HG02798 (cell line): ENCODE measurements around the gene TMOD1.

Source experiments
- ATAC-seq: cut with Tn5 transposase; IDR thresholded peaks from one replicate; pipeline ENCODE4 v1.9.1; 2021; ENCODE audit warnings: mild to moderate bottlenecking; ENCODE audit not compliant: unreplicated experiment, poor library complexity

Gene TMOD1

DNA sequence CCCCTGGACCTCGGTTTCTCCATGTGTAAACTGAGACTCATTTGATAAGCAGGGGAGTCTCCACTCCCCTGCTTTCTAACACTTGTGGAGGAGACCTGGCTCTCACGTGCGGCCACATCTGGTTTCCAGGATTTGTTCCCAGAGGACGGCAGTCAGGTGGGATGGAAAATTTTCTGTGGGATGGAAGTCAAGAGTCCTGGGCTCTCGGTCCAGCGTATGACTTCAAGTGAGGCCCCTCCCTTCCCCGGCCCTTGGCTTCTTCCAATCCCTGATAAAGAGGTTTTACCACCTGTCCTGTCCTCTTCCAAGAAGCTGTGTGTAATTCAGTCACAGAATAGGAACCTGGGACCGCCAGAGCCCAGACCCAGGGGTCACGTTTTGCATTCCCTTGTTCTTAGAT, 35.0 kb downstream of the TMOD1 start:
- no peak for ATAC-seq

DNA sequence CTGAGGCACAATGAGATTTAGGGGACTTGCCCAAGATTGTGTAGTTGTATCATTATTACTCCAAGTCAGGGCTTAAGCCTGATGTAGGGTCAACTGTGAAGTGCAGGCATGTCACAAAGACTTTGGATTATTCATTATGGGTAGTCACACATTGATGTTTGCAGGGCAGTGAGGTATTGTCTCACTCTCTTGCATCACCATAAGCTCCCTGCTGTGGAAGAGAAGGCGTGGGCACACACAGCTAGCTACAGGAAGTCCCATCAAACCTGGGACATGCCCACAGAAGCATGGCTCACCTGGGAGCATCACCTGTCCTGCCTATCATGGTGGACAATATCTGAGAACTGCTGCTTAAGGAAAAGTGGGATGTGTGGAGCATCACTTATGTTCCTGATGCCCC, 42.1 kb downstream of the TMOD1 start:
- no peak for ATAC-seq

DNA sequence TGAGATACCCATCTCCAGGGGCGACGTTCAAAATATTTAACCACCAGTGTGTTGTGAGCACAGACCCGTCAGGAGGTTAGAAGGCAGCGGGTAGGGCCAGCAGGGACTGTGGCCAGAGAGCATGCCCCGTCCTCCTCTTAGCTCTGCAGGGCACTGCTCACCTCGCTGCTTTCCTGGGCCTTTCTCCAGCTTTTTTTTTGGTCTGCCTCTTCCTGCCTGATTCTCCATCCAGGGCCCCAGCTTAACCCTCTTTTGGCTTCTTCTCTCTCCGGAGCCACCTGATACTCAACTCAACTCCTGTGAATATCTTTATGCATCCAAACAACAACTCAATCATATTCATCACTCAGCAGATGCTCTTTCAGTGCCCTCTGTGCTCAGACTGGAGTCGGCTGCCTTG, 44.0 kb downstream of the TMOD1 start:
- ATAC-seq: no peak

DNA sequence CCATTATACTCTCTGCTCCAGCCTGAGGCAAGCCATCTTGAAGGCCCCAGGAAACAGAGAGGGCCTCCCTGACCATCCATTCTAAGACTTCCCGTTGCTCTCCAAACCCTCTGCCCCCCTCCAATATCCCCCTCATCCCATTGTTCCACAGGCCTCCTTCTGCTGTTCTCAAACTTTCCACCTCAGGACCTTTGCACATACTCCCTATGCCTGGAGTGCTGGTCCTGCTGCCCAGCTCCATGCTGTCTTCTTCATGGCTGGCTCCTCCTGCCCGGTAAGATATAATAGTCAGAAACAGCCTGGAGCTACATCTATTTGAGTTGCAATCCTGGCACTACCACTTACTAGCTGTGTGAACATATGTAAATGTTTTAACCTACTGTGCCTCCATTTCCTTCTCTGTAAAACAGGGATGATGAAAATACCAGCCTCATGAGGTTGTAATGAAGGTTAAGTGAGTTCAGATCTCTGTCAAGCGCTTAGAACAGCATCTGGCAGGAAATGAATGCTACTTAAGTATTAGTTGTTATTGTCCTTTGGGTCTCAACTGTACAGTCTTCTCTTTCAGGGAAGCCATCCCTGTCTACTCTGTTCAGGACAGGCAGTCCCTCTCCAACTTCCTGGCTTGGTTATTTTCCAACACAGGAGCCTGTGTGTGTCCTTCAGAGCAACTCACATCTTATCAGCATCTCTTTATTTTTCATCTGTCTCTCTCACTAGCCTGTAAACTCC, 45.8 kb downstream of the TMOD1 start:
- ATAC-seq: no peak

DNA sequence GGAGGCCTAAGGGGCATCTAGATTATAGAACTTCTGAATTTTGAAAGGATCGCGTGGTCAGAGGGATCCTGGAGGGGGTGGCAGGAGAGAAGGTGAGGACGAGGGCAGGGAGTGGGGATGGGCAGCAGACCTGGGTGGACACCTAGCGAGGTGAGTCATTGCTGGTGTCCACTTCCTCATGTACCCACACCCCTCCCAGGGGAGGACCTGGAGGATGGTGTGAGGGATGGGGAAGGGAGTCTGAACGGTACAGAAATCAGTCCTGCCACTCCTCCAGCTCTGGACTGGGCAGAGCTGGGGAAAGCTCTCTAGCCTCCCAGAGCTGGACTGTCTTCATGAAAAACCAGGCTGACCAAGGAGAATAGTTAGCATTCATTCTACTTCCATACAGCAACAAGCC, 46.9 kb downstream of the TMOD1 start:
- no peak for ATAC-seq

DNA sequence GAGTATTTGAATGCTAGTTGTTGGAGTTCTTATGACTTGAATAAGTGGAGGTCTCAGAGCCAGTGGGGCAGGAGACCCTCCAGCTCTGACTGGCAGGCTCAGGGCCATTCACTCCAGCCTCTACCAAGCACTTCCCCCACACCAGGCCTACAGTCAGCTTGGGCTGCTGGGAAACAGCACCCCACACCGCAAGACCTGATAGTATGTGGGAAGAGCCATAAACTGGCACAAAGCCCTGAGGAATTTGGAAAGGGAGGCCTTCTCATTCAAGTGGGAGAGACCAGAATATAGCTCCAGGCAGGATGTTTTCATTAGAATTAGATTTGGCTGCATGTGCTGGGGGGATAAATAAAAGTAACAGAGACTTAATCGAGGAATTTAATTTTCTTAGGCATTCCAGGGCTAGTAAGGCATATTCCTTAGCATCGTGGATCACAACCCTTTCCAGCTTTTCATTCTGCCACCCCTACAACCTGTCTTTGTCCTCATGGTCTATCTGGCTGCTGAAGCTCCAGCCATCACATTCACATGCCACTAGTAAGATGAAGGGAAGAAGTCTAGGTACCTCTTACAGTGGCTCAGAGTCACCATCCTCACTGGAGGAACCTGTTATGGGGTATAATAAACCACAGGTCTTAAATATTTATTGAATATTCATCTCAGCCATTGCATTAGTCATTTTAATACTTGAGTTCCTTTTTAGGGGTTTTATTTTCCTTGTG, 47.5 kb downstream of the TMOD1 start:
- ATAC-seq: no peak

DNA sequence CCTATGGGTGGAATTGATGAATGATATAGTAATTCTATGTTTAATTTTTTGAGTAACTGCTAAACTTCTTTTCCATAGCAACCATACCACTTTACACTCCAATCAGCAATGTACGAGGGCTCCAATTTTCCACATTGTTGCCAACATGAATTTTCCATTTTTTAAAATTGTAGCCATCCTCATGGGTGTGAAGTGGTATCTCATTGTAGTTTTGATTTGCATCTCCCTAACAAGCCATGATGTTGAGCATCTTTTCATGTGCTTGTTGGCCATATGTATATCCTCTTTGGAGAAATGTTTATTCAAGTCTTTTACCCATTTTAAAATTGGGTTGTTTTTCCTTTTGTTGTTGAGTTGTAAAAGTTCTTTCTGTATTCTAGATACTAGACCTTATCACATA, 48.9 kb downstream of the TMOD1 start:
- no peak for ATAC-seq

DNA sequence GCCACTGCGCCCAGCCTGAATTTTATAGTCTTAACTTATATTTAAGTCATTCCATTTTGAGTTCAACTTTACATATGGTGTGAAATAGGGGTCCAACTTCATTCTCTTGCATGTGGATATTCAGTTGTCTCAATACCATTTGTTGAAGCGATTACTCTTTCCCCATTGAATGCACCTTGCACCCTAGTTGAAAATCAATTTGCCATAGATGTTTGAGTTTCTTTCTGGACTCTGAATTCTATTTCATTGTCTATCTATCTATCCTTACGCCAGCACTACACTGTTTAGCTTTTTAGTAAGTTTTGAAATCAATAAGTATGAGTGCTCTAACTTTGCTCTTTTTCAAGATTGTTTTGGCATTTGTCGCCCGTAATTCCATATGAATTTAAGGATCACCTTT, 49.8 kb downstream of the TMOD1 start:
- no peak for ATAC-seq

DNA sequence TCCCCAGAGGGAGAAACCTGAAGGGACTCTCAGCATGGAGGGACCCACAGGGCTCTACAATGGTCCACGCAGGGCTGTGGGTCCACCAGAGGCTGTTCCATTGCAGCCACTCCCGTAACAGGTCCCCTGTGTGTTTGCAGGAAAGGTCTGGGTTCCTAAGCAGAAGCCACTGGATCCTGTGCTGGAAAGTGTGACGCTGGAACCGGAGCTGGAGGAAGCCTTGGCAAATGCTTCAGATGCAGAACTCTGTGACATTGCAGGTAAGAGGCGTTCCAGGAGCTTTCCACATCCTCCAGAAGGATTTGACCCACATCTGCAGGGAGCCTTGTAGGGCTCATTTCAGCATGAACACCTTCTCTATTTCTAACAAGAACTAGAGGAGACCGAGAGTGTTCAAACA, 51.7 kb downstream of the TMOD1 start:
- no peak for ATAC-seq

DNA sequence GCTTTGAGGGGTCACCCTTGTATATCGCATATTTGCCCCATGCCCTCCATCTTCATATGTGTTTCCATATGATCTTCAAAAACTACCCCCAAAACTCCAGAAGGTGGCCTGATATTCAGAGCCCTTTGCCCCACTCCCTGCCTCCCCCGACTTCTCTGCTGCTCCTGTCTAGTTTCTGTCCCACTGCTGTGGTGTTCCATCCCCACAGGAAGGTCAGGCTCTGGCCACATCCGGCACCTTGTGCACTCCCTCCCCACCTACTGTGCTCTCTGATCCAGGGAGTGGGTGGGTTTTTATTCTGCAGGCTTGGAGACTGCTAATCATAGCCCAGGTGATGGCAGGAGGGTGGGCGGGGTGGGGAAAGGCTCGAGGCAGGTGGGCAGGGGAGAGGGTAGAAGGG, 52.4 kb downstream of the TMOD1 start:
- no peak for ATAC-seq

DNA sequence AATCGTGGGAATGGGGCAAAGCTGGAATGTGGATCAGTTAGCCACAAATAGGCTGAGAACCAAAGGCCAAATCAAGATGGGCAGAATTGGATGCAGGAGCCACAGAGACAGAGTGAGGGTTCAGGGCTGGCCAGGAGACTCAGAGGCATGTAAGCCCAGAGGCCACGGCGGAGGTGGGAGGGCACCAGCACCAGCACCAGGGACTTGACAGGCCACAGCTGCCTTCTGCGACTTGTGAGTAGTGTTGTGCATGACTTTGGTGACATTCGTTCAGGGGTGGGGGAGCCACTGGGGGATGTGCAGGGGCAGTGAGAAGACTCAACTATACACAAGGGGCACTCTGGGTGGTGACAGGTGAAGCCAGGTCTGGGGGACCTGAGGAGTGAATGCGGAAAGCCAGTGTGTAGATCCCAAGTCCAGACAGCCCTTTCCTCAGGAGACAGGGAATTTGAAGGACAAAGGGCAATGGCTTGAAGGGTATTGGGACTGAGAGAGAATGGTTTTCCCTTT, 53.2 kb downstream of the TMOD1 start:
- no peak for ATAC-seq

DNA sequence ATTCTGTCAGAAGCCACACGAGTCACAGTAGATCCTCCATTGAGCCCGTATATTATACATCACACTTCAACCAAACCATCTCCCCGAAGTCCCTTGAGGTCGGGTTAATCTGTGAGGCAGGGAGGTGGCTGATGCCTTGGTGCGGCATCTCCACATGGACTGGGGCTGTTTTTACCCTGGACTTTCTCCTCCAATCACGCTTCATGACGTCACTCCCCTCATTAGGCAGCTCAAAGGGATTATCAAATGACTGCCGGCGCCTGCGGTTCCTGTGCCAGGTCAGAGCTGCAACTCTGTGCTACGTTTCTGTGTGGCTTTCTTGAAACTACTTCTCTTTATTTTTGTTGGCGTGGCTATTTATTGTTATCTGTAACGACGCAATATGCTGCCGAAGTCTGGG, 53.7 kb downstream of the TMOD1 start:
- no peak for ATAC-seq

DNA sequence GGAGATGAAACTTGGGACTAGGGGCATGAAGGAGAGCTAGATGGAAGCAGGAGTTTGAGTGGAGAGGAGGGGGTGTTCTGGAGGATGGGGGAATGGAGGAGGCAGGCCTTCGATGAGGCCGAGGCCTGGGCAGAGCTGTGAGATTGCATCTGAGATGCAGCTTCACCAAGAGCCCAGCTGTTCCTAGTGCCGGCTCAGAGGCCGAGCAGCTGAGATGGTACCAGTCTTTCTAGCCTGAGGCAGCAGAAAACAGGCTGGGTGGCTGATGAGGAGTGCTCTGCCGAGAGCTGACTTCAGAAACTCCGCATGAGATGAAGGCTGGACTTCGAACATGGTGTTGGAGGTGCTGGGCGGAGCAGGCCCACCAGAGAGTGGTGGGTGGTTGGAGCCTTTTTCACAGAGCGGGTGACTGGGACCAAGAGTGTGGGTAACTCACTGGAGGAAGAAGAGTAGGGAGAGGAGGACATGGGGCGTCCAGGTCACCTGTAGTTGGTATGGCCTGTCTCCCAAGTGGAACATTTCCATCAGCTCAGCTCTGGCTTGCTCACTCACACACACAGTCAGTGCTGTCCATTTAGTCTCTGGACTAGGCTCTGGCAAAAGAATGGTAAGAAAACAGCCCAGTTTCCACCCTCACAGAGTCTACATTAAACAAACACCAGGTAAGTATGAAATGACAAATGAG, 54.7 kb downstream of the TMOD1 start:
- ATAC-seq: no peak

DNA sequence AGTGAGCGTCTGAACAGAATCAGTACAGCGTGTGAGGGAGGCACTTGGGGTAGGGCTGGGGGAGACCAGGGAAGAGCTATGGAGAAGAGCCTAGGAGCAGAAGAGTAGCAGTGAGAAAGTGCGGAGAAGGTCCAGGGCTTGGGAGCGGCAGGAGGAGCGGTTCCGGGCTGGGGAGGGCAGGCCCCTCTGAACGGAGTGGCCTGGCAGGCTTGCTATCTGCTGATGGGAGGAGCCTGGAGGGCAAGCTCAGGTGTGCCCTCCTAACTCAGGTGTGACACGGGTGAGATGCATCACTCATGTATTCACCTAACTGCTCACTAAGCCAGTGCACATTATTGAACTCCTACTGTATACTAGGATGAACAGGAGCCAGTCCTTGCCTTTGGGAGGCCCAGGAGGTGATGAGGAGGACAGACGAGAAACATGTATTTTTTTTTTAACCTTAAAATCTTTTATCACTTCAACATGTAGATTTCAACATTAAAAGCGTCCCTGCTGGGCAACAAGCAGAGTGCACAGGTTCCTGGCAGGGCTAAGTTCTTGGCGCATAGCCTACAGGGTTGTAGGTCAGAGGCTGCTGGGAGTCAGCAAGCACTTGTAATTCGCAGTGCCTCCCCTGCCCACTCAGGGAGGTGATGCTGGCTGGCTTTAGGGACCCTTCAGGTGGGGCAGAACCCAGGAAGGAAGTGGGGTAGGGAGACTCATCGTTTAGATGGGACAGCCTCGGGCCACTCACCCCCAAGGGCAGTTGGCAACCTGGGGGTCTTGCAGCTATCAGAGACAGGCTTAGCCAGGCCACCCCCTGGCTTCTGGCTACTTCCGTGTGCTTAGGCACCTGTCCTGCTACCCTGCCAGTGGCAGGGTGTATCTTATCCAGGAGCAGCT, 55.5 kb downstream of the TMOD1 start:
- ATAC-seq: no peak

DNA sequence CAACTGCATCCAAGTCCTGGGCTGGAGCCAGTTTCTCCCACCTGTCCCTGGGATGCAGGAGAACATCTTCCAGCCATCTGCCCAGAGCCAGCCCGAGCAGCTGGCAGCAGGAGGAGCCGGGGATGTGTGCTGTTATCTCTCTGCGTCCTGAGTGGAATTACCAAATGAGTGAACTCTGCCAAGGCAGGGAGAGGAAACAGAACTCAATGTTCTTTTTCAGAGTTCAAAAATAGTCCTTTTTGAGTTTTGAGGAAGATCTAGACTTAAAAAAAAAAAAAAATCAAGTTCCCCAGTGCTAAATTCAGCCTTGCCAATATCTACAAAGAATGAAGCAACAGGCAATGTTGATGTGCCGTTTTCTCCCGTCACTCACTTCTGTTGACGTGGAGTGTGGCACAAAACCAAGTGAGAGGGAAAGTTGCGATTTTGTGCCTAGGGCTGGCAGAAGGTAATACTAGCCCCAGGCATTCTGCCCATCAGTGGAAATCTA, 56.2 kb downstream of the TMOD1 start:
- no peak for ATAC-seq

DNA sequence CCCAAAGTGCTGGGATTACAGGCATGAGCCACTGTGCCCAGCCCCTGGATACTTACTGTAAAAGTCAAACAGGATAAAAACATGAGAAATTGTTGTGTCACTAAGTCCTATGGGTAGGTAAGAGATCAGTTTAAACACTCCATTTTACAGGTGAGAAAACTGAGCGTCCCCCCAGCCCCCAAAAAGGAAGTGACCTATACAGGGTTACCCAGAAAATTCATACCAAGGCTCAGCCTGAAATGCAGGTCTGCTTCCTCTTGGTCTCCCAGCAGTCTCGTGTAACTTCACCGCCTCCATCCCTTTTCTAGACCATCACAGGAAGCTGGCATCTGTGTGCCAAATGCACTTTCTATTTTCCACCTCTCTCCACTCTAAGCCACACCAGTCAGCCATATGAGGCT, 57.2 kb downstream of the TMOD1 start:
- peak; percentile 12 for ATAC-seq

DNA sequence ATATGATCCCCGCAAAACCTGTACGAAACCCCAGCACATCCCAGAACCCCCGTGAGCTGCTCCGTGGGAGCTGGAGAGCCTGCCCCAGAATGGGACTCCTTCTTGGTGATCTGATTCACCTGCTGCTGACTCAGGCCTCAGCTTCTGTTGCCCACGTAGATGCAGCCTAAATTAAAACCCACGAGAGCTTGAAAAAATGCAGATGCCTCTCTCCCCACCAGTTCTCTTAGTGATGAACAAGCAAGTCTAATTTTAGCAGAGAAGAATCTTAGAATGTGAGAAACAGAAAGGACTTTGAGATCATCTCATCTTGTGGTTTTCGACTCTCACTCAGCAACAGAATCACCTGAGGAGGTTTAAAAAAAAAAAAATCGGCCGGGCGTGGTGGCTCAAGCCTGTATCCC, 57.6 kb downstream of the TMOD1 start:
- peak; percentile 87 for ATAC-seq

DNA sequence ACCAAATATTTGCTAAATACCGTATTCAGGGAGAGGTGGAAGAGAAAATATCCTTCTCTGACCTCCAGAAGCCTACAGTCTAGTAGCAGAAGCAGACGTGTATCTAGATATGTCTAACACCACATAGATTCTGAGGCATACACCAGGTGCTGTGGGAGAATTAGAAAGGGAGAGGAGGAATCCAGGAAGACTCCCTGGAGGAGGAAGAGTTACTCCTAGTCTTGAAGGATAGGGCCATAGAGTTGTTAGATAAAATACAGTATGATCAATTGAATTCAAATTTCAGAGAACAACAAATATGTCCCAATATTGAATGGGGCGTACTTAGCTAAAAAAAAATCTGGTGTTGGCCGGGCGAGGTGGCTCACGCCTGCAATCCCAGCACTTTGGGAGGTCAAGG, 58.7 kb downstream of the TMOD1 start:
- no peak for ATAC-seq

DNA sequence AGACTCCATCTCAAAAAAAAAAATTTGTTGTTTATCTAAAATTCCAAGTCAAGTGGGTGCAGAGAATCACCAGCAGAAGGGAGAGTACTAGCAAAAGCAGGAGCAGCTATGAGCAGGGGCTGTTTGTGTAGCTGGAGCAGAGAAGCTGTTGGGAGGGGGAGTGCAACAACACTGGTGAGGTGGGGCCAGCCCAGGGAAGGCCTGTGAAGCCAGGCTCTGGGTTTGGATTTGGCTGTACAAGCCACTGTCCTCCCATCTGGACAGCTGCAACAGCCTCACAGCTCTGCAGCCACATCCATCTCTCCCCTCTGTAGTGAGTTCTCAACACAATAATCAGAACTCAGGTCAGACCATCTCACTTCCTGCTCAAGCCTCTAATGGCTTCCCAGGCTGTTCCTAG, 59.4 kb downstream of the TMOD1 start:
- no peak for ATAC-seq

DNA sequence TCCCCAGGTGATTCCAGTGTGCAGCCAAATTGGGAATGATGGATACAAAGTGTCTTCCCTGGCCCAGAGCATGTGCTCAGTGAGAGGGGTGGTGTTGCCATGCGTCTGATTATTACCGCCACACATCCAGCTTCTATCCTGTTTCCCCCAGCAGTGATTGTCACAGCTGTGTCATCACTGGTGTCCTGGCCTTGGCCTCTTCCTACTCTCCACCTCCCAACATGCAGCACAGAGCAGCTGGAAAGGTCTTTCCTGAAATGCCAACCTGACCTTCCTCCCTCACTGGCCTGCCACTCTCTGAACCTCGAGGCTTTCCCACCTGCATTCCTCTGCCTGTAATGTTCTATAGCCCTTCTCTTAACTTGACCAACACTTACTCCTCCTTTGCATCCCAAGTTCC, 60.0 kb downstream of the TMOD1 start:
- no peak for ATAC-seq
